VCaP (cell line): ENCODE measurements around the gene KMT2E.

Experiments used
- H3K27ac ChIP-seq: fragments of 450-650 bp; 2 replicates; pipeline ENCODE4 v1.5.1; 2017
- TF ChIP-seq, protein P1 (sequence below): fragments of 450-650 bp; conservative IDR thresholded peaks from 2 replicates; pipeline ENCODE4 v1.5.1; 2017; ENCODE audit warnings: mild to moderate bottlenecking, moderate library complexity

The KMT2E gene

DNA sequence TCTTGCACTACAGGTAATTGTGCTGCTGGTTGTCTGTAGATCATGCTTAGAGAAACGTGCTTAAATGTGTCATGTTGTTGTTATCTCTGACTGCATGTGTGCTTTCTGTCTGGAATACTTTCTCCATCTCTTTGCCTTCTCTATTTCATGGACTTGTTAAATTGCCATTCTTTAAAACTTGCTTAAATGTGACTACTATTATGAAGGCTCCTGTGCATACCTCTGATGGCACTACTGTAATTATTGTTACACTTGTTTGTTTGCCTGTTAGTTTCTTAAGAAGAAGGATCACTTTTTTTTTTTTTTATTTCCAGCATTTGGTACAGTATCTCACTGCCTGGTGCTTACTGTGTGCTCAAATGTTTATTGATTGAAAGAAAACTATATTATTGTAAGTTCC, 41.6 kb downstream of the KMT2E start:
- TF ChIP-seq, protein P1, sequence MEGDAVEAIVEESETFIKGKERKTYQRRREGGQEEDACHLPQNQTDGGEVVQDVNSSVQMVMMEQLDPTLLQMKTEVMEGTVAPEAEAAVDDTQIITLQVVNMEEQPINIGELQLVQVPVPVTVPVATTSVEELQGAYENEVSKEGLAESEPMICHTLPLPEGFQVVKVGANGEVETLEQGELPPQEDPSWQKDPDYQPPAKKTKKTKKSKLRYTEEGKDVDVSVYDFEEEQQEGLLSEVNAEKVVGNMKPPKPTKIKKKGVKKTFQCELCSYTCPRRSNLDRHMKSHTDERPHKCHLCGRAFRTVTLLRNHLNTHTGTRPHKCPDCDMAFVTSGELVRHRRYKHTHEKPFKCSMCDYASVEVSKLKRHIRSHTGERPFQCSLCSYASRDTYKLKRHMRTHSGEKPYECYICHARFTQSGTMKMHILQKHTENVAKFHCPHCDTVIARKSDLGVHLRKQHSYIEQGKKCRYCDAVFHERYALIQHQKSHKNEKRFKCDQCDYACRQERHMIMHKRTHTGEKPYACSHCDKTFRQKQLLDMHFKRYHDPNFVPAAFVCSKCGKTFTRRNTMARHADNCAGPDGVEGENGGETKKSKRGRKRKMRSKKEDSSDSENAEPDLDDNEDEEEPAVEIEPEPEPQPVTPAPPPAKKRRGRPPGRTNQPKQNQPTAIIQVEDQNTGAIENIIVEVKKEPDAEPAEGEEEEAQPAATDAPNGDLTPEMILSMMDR: no peak
- H3K27ac ChIP-seq: peak overlapping the region; percentile 43

DNA sequence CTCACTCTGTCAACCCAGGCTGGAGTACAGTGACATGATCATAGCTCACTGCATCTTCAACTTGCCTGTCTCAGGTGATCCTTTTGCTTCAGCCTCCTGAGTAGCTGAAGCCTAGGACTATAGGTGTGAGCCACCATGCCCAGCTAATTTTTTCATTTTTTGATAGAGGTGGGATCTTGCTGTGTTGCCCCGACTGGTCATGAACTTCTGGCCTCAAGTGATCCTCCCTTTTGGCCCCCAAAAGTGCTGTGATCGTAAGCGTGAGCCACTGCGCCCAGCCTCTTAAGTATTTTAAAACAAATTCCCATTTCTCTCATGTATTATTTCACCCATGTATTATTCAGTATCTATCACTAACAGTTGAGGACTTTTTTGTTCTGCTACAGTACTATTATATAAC, 43.5 kb downstream of the KMT2E start:
- no peak overlapping the region for H3K27ac ChIP-seq
- TF ChIP-seq, protein P1: no peak

DNA sequence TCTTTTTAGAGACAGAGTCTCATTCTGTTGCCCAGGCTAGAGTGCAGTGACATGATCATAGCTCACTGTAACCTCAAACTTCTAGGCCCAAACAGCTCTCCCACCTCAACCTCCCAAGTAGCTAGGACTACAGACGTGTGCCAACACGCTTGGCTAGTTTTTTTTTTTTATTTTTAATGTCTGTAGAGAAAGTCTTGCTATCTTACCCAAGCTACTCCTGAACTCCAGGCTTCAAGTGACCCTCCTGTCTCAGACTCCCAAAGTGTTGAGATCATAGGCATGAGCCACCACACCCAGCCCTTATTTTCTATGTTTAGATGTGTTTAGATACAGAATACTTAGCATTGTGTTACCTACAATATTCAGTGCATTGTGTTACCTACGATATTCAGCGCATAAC, 46.4 kb downstream of the KMT2E start:
- TF ChIP-seq, protein P1: no peak
- H3K27ac ChIP-seq: no peak overlapping the region

DNA sequence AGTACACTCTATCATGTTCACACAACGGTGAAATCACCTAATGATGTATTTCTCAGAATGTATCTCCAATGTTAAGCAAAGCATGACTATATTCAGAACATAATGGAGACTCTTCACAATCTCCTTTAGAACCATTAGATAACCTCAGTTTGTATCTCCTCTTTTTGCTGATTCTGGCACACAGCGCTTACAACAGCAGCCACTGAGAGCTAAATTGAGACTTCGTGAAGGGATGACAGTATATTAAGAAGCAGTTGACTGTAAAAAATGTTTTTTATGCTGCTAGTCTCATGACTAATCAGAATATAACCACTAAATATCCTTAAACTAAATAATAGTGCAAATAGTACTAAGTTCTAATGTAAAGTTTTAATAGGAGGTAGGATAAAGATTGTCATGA, 46.9 kb downstream of the KMT2E start:
- no peak overlapping the region for H3K27ac ChIP-seq
- TF ChIP-seq, protein P1: no peak

DNA sequence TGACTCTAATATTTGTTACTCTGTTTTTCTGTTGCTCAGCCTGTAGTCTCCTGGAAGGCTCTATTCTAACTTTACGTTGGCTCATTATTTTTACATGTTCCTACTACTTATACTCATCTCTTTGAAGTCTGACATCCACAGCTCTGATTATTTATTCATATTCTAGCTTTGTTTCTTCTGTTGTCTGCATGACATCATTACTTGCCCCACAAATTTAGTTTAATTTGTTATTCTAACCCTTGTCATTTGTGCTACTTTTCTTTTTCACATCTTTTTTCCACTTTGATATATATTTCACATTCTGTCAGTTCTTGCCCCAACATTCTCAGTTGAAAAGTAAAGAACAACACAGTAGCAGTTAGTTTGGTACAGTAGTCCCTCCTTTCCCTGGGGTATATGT, 51.1 kb downstream of the KMT2E start:
- H3K27ac ChIP-seq: no peak overlapping the region
- TF ChIP-seq, protein P1: no peak

DNA sequence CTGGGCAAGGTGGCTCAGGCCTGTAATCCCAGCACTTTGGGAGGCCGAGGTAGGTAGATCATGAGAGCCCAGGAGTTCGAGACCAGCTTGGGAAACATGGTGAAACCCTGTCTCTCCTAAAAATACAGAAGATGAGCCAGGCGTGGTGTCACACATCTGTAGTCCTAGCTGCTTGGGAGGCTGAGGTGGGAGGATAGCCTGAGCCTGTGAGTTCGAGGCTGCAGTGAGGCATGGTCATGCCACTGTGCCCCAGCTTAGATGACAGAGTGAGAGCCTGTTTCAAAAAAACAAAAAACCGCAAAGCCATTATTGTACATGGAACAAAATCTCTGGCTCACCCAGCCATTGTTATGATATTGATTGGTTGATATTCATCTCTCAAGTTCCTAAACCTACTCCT, 53.7 kb downstream of the KMT2E start:
- TF ChIP-seq, protein P1: no peak
- H3K27ac ChIP-seq: no peak overlapping the region

DNA sequence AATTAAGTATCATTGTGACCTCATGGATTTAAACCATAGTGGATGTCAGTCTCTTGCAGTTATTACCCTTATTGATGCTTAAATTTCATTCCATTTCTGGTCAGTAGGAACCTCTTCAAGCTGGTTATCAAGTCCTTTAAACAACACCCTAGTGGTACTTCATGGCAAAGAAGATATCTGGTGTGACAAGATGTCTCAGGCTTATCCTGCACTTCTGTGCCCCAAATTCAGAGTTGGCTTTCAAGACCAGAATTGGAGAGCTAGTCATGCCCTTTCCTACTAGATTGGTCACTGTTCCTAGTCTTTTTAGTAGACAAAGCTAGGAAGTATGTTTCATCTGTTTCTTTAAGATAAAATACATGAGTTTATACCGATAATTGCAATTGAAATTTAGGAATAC, 54.9 kb downstream of the KMT2E start:
- TF ChIP-seq, protein P1: no peak
- no peak overlapping the region for H3K27ac ChIP-seq

DNA sequence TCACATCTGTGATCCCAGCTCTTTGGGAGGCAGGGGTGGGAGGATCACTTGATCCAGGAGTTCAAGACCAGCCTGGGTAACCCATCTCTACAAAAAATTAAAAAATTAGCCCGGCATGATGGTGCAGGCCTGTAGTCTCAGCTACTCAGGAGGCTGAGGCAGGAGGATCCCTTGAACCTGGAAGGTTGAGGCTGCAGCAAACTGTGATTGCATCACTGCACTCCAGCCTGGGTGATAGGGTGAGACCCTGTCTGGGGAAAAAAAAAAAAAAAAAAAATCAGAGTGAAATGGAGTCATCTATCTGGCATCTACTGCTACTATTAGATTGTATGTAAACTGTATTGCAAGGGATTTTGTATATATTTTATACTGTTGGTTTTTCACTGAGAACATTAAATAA, 59.1 kb downstream of the KMT2E start:
- TF ChIP-seq, protein P1: no peak

More for the DNA sequence above, 59.1 kb downstream of the KMT2E start:
- no peak overlapping the region for H3K27ac ChIP-seq
